MCF 10A (cell line): Measurements from ENCODE around the gene LRRK1. TPM values are rescaled to one million over a fixed set of nuclear protein-coding genes. Genes with fewer than 3 reads are reported as not detected.

Experiments
- BruUV-seq: library from RNA; stranded (reverse); fragments of 400-500 nt; replicated peaks from 2 replicates; lab custom pipeline; 2021; lab: Mats Ljungman, UMichigan
- CTCF ChIA-PET: fragments of 300-600 bp; sonication (Branson Sonifier 250); formaldehyde crosslinking; extraction: SDS; loops from one replicate; lab custom pipeline; 2021; ENCODE audit warnings: antibody characterized with exemption, inconsistent platforms; lab: Yijun Ruan, JAX
- POLR2A ChIA-PET: fragments of 300-600, 350-650 bp; sonication (Branson Sonifier 250); formaldehyde crosslinking; extraction: SDS; loops from one replicate; lab custom pipeline; 2020; ENCODE audit warnings: antibody characterized with exemption, inconsistent platforms; lab: Yijun Ruan, JAX
- DNase-seq: peaks from one replicate; pipeline ENCODE4 v3.0.0-alpha.2; 2018; ENCODE audit not compliant: unreplicated experiment
- H3K27ac Mint-ChIP-seq: one replicate; pipeline ENCODE4 v1.8.0; 2022; ENCODE audit warnings: mild to moderate bottlenecking, low read depth, mixed read lengths; ENCODE audit not compliant: unreplicated experiment
- H3K27me3 Mint-ChIP-seq: one replicate; pipeline ENCODE4 v1.8.0; 2022; ENCODE audit warnings: mixed read lengths; ENCODE audit not compliant: insufficient read depth, unreplicated experiment
- H3K36me3 Mint-ChIP-seq: one replicate; pipeline ENCODE4 v1.8.0; 2022; ENCODE audit warnings: mild to moderate bottlenecking, moderate library complexity, mixed read lengths; ENCODE audit not compliant: insufficient read depth, unreplicated experiment
- H3K4me1 Mint-ChIP-seq: one replicate; pipeline ENCODE4 v1.8.0; 2022; ENCODE audit warnings: mixed read lengths; ENCODE audit not compliant: insufficient read depth, unreplicated experiment
- H3K4me3 Mint-ChIP-seq: one replicate; pipeline ENCODE4 v1.8.0; 2022; ENCODE audit warnings: mild to moderate bottlenecking, moderate library complexity, mixed read lengths; ENCODE audit not compliant: unreplicated experiment
- H3K9me3 Mint-ChIP-seq: one replicate; pipeline ENCODE4 v1.8.0; 2022; ENCODE audit warnings: mixed read lengths; ENCODE audit not compliant: unreplicated experiment
- CTCF ChIP-seq: fragments of 200-600 bp; IDR thresholded peaks from one replicate; pipeline ENCODE4 v1.8.0; 2022; ENCODE audit warnings: antibody characterized with exemption, mild to moderate bottlenecking; ENCODE audit not compliant: unreplicated experiment
- intact Hi-C: fragments of 100-400 bp; cut with micrococcal nuclease; formaldehyde crosslinking; loops from 2 replicates; pipeline ENCODE4 v1.14.1; 2022
- total RNA-seq: library from RNA; stranded (reverse); gene quantifications from 2 replicates; pipeline ENCODE4 v1.2.3, GENCODE V29; 2022

Gene LRRK1
- total RNA-seq, 1 experiment from 2014 or later, result 15.4 TPM

- POLR2A ChIA-PET, result no interaction called here
Observed at GRCh38 chr15:100941536-100941935, 22.4 kb downstream of the LRRK1 start.

GRCh38 chr15:100942656-100943425 lies 23.7 kb downstream of the LRRK1 start:
- no peak for DNase-seq
- no peaks in the 10 kb centered on the region for H3K36me3 Mint-ChIP-seq
- no peak for TF ChIP-seq CTCF
- no peak overlapping the region for H3K27ac Mint-ChIP-seq
- no peaks in the 10 kb centered on the region for H3K9me3 Mint-ChIP-seq
- intact Hi-C loops, result no loop called here
- ChIA-PET POLR2A (no interaction called here), CTCF (interaction anchor here (0.6 to 1.4 kb wide), 4 partner anchors 24 to 275 kb away, joined by 3 to 7 read pairs (median 3); partner anchors contain the start of gene LRRK1)
- no peak overlapping the region for H3K4me3 Mint-ChIP-seq
- H3K4me1 Mint-ChIP-seq, result no peaks in the 10 kb centered on the region
- no TSS peak for BruUV-seq
- no peaks in the 10 kb centered on the region for H3K27me3 Mint-ChIP-seq

More at GRCh38 chr15:100941536-100941935, 22.4 kb downstream of the LRRK1 start:
- Mint-ChIP-seq H3K4me3 (no peak overlapping the region), H3K4me1 (no peaks in the 10 kb centered on the region), H3K27ac (no peak overlapping the region), H3K27me3 (no peaks in the 10 kb centered on the region), H3K9me3 (no peaks in the 10 kb centered on the region), H3K36me3 (no peaks in the 10 kb centered on the region)
- no TSS peak for BruUV-seq
- CTCF ChIA-PET, result interaction anchor here (0.7 kb wide), 1 partner anchor 1089 kb away, joined by 3 read pairs; no protein-coding TSS in a partner anchor
- DNase-seq, result no peak
- intact Hi-C loops, result no loop called here
- no peak for TF ChIP-seq CTCF

GRCh38 chr15:100944244-100944895 lies 25.2 kb downstream of the LRRK1 start:
- H3K27ac Mint-ChIP-seq, result no peak overlapping the region
- intact Hi-C loops, result no loop called here
- BruUV-seq, result no TSS peak
- H3K36me3 Mint-ChIP-seq, result no peaks in the 10 kb centered on the region
- H3K9me3 Mint-ChIP-seq, result no peaks in the 10 kb centered on the region
- ChIA-PET POLR2A (no interaction called here), CTCF (interaction anchor here (1.4 kb wide), 1 partner anchor 64 kb away, joined by 7 read pairs; no protein-coding TSS in a partner anchor)
- H3K4me3 Mint-ChIP-seq, result no peak overlapping the region
- H3K4me1 Mint-ChIP-seq, result no peaks in the 10 kb centered on the region
- no peak for TF ChIP-seq CTCF
- DNase-seq, result no peak
- H3K27me3 Mint-ChIP-seq, result no peaks in the 10 kb centered on the region

DNA sequence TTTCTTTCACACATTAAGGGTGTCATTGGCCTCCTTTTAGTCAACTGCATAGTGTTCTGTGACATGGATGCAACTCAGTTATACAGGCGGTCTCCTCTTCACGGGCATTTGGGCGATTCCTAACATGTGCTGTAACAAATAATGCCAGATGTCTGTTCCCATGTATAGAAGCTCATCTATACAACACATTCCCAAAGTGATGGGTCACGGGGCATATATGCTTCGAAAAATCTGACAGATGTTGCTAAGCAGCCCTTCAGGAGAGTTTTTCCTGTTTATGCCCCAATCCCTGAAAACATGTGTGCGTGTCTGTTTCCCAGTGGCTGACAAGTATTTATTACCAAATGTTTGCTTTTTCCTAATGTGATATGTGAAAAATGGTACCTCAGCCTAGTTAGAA lies 25.8 kb downstream of the LRRK1 start:
- Mint-ChIP-seq H3K36me3 (no peaks in the 10 kb centered on the region), H3K4me1 (no peaks in the 10 kb centered on the region), H3K27ac (no peak overlapping the region), H3K27me3 (no peaks in the 10 kb centered on the region), H3K9me3 (no peaks in the 10 kb centered on the region), H3K4me3 (no peak overlapping the region)
- no TSS peak for BruUV-seq
- DNase-seq, result no peak
- ChIA-PET CTCF (interaction anchor here (0.6 to 1.2 kb wide), 2 partner anchors 27 to 596 kb away, joined by 3 to 6 read pairs; partner anchors contain the start of gene LRRK1), POLR2A (no interaction called here)
- intact Hi-C loops, result no loop called here
- TF ChIP-seq CTCF, result no peak
